GM12892 (cell line): ENCODE results near the gene PRDM15.

Source experiments
- POLR2A ChIP-seq: IDR thresholded peaks from 2 replicates; pipeline ENCODE4 v1.6.1; 2011; ENCODE audit warnings: low read depth, low read length, control low read depth
- POLR2AphosphoS5 ChIP-seq: IDR thresholded peaks from 2 replicates; pipeline ENCODE4 v1.6.1; 2011; ENCODE audit warnings: low read depth, low read length, control low read depth
- TAF1 ChIP-seq: IDR thresholded peaks from 2 replicates; pipeline ENCODE4 v1.6.1; 2011; ENCODE audit warnings: low read depth, mild to moderate bottlenecking, control low read depth, low read length, borderline replicate concordance

DNA sequence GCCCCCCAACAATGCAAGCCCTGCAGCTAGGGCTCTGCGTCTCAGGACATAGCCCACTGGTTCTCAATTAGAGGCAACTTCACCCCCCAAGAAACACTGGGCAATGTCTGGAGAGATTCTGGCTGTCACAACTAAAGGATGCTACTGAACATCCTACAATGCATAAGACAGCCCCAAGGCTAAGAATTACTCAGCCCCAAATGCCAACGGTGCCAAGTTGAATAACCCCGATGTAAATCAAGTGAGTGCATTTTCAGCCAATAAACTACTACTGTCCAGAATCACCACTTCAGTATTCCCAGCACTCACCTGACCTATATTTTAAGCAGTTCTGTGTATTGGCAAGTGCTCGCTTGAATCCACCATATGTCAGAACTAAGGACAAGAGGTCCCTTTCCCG, 119.2 kb downstream of the PRDM15 start:
- TF ChIP-seq POLR2A (no peak), POLR2AphosphoS5 (no peak), TAF1 (no peak)
